ENCODE data around the gene HMGN4.

The HMGN4 gene

DNA sequence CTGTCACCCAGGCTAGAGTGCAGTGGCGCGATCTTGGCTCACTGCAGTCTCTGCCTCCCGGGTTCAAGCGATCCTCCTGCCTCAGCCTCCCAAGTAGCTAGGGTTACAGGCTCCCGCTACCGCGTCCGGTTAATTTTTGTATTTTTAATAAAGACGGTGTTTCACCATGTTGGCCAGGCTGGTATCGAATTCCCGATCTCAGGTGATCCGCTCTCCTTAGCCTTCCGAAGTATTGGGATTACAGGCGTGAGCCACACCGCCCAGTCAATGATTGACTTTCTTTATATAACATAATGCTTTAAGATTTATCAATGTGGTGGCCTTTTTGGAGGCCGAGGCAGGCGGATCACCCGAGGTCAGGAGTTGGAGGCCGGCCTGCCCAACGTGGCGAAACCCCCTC, 50.8 kb downstream of the HMGN4 start:
- no peak for DNase-seq

DNA sequence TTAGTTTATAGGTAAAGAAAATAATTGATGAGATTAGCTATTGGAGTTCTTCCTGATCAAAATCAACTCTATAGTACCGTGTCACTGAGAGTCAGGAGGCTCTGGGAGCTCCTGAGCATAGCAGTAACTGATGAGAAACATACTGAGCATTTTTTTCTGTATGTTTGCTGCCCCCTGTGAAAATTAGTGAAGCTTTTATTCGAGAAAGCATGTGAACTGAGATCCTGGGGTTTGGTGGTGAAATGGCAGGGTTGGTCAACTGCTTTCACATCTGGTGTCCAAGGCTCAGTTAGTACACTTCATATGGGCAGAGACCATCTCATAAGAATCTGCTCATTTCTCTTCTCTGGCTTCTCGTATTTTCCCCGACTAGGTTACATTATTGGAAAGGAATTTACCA, 54.5 kb downstream of the HMGN4 start:
- peak; percentile 82 for DNase-seq

DNA sequence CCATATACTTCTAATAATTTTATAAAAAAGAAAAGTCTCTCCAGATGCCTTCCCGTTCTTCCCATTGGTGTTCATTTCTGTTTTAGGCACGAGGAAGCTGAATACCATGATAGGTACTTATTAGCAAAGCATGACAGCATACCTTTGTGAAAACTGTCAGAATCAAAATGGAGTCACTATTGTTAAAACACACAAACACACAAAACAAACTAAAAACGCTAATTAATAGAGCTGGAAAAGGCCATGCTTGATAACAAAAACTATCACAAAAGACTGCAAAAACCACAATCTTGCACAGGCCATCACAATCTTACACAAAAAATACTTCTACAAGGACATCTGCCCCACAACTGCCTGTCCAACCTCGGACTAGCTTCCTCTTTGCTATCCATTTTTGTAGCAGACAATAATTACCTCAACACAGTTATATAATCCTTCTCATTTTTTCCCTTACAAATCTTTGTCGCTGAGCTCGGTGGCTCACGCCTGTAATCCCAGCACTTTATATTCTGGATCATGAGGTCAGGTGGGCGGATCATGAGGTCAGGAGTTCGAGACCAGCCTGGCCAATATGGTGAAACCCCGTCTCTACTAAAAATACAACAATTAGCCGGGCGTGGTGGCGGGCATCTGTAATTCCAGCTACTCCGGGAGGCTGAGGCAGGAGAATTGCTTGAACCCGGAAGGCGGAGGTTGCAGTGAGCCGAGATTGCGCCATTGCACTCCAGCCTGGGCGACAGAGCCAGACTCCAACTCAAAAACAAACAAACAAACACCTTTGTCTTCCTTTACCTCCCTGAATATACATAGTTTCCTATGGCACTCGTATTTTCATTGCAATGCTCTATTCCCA, 55.3 kb downstream of the HMGN4 start:
- DNase-seq, result peak; percentile 51

DNA sequence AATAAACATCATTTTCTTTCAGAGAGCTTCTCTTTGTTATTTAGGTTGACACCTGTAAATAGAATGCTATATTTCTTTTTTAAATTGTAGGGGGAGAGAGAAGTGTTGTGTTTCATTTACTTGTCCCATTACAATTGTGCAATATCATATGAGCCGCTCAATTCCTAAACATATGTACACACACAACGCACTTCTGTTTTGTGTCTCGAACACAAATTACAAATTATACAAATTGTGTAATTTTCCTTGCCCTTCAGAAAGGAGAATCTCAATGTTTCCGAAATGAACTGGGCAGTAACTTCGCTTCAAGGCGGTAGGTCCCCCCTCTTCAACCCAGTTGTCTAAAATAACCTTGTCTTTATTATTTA, 55.9 kb downstream of the HMGN4 start:
- no peak for DNase-seq

DNA sequence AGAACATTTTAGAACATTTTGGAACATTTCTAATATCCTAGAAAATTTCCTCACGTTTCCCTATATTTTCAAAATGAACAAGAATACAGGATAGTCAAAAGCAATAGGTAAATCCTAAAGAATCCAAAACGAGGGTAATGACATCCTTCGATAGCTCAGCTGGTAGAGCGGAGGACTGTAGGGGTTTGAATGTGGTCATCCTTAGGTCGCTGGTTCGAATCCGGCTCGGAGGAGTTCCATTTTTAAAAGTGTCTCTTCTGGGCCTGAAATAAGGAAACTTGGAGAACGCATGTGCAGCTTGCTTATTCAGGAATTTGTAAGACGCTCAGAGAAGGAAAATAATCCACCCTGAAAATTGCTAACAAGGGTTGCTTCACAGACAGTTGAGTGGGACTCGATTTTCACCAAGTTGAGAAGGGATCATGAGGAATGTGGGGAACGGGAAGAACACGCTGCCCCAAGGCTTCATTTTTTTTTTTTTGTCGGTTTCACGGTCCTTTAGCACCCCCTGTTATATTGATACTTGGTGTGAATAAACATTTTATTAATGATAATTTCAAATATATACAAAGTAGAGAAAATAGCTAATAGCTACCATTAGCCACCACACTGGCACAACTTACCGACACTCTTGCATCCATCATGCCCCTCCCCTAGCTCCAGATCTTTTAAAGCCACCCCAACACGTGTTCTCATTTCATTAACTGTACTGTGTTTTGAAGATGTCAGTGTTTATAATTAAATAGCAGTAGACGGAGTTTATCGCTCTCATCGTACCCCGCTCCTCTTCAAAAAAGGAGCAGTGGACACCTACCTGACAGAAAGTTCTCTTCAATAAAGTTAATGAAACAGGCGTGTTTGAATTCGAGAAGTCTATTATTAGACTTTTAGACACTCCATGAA, 56.8 kb downstream of the HMGN4 start:
- DNase-seq, result peak; percentile 96

DNA sequence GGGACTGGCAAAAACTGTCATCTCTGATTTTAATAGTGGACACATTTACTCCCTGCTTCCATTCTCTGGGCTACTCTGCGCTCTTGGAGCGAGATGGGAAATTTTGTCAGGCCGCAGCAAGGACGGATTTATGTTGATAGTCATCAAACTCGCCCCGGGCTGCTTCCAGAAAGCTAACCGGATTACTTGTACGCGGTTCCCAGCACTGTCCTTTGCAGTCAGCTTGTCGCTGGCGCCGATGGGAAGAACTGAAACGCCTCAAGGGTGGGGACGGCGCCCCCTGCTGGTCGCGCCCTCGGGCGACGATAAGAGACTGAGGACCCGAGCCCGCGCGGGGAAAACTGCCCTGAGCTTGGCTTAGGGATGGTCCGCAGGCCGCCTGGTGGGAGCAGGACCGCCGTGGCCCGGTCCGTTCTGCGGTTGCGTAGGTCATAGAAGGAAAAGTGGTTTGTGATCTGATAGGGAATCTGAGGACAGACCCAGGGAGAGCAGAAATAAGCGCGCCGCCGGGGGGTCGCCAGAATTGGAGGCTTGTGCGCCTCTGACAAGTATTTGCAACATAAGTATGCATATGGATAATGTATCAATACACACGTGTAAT, 57.6 kb downstream of the HMGN4 start:
- DNase-seq, result peak; percentile 98
